ENCODE results near the gene DSTYK. TPM values are rescaled to one million over a fixed set of nuclear protein-coding genes. Genes with fewer than 3 reads are reported as not detected.

DSTYK gene, protein sequence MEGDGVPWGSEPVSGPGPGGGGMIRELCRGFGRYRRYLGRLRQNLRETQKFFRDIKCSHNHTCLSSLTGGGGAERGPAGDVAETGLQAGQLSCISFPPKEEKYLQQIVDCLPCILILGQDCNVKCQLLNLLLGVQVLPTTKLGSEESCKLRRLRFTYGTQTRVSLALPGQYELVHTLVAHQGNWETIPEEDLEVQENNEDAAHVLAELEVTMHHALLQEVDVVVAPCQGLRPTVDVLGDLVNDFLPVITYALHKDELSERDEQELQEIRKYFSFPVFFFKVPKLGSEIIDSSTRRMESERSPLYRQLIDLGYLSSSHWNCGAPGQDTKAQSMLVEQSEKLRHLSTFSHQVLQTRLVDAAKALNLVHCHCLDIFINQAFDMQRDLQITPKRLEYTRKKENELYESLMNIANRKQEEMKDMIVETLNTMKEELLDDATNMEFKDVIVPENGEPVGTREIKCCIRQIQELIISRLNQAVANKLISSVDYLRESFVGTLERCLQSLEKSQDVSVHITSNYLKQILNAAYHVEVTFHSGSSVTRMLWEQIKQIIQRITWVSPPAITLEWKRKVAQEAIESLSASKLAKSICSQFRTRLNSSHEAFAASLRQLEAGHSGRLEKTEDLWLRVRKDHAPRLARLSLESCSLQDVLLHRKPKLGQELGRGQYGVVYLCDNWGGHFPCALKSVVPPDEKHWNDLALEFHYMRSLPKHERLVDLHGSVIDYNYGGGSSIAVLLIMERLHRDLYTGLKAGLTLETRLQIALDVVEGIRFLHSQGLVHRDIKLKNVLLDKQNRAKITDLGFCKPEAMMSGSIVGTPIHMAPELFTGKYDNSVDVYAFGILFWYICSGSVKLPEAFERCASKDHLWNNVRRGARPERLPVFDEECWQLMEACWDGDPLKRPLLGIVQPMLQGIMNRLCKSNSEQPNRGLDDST
- 18.9 and 25.0 TPM in 2 replicates for total RNA-seq

DNA sequence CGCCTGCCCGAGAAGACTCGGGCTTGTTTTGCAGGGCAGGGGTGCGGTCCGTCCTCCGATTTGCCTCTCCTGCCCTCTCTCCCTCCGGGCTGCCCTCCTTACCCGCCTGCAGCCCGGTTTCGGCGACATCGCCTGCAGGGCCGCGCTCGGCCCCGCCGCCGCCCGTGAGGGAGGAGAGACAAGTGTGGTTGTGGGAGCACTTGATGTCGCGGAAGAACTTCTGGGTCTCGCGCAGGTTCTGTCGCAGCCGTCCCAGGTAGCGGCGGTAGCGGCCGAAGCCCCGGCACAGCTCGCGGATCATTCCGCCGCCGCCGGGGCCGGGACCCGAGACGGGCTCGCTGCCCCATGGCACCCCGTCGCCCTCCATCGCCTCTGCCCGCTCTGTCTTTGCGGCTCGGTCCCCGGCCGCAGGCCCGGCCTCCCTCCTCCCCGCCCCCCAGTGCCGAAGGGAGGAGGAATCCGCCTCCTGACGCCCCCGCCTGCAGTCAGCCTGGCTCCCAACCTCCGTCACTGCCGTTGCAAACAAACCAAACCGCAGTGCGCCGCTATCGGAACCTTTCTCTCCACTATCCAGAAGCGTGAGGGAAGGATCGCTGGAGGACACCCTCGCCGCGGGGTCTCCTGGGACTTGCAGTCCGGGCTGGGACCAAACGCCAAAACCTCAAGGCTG is at the start of gene DSTYK:
DSTYK (minus strand) TSS at position 534 of the 670 bp plus-strand sequence; CDS start at position 367, 167 bp downstream.

DNA sequence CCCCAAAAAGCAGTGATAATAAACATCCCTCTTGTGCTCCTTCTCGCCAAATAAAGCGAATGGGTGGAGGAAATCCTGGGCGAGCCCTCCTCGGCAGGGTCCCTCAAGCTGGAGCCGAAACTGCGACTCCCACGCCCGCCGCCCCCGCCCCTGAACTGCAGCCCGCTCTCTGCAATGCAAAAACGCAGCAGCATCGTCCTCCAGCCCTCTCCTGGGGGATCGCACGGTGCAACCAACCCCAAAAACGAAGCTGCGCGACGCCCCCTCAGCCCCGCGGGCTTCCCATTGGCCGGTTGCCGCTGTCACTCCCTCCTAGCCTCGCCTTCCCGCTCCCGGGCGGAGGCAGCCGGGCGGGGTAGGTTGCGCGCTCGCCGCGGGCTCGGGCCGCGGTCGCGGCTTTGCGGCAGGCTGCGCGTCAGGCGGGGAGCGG is 16.1 kb upstream of the DSTYK start, which contains the start of gene TMCC2:
TMCC2 (plus strand) TSS at position 363 of the 430 bp plus-strand sequence. CDS start 619 bp downstream, outside the sequence.

DNA sequence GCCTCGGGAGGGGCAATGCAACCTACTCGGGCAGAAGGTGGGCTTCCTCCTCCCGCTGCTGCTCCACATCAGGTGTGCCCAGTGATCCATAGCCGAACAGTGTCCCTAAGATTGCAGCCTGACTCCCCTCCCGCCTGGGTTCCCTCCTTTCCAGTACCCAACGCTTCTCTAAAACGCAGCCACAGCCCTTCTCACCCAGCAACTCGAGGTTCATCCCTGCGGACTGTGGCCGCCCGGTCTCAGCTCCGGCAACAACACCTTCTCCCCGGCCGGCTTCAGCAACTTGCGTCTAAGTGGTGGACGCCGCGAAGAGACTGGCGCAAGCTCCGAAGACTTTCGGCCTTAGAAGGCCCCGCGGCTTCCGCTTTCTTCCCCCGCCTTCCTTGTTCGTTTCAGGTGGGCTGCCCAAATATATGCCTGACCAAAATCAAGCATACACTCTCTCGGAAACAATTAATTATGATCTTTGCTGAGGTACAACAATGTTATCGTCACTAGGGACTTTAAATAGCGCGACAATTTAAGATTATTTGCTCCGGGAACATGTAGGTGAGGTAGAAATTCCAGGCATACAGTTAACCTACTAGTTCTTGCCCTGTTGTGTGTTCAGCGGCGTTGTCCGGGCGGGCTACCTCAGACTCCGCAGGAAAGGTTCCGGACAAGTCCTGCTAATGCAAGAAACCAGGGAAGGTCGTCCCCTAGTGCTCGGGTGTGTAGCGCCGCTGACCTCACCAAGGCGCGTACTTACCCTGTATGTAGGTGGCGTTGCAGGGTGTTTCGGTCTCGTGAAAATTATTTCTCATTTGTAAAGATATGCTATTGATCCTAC is 89.6 kb downstream of the DSTYK start, which contains the start of gene RBBP5:
RBBP5 (minus strand) TSS at position 319 of the 829 bp plus-strand sequence; CDS start at position 214, 105 bp downstream.

Other genes starting within 250 kb of the DSTYK start
- 0.12 TPM in 1 of 2 replicates, not detected in the other for gene CNTN2, start 168.5 kb downstream of the DSTYK start, total RNA-seq
- gene TMEM81, start 127.2 kb downstream of the DSTYK start, total RNA-seq: 1.1 and 1.2 TPM in 2 replicates
- gene RBBP5, start 89.7 kb downstream of the DSTYK start, total RNA-seq: 23.6 and 26.9 TPM in 2 replicates
- 3.2 and 4.7 TPM in 2 replicates for gene TMCC2, start 16.2 kb upstream of the DSTYK start, total RNA-seq
- 1.00 and 2.2 TPM in 2 replicates for gene NUAK2, start 110.0 kb upstream of the DSTYK start, total RNA-seq
- not detected in 2 replicates for gene KLHDC8A, start 145.2 kb upstream of the DSTYK start, total RNA-seq
- gene LEMD1, start 210.4 kb upstream of the DSTYK start, total RNA-seq: 0.33 TPM in 1 of 2 replicates, not detected in the other
- under 0.01 and 0.22 TPM in 2 replicates for gene BLACAT1, start 244.3 kb upstream of the DSTYK start, total RNA-seq